Mucosa of stomach (tissue), 1 donor: ENCODE data around the gene LHFPL5.

Source experiments
- H3K27me3 ChIP-seq: one replicate; pipeline ENCODE4 v1.7.0; 2013; ENCODE audit warnings: mild to moderate bottlenecking, low read length; ENCODE audit not compliant: control insufficient read depth, insufficient read depth
- H3K36me3 ChIP-seq: one replicate; pipeline ENCODE4 v1.7.0; 2013; ENCODE audit warnings: low read length; ENCODE audit not compliant: control insufficient read depth, insufficient read depth
- H3K4me1 ChIP-seq: one replicate; pipeline ENCODE4 v1.7.0; 2013; ENCODE audit warnings: mild to moderate bottlenecking, low read length; ENCODE audit not compliant: control insufficient read depth, insufficient read depth
- H3K4me3 ChIP-seq: one replicate; pipeline ENCODE4 v1.7.0; 2013; ENCODE audit warnings: low read length
- H3K9ac ChIP-seq: one replicate; pipeline ENCODE4 v1.7.0; 2013; ENCODE audit warnings: mild to moderate bottlenecking, low read length, moderate library complexity
- H3K9me3 ChIP-seq: one replicate; pipeline ENCODE4 v1.7.0; 2013; ENCODE audit warnings: mild to moderate bottlenecking, low read length, moderate library complexity; ENCODE audit not compliant: control insufficient read depth
- donor health status: Pancreatic carcinoma.

LHFPL5 gene

DNA sequence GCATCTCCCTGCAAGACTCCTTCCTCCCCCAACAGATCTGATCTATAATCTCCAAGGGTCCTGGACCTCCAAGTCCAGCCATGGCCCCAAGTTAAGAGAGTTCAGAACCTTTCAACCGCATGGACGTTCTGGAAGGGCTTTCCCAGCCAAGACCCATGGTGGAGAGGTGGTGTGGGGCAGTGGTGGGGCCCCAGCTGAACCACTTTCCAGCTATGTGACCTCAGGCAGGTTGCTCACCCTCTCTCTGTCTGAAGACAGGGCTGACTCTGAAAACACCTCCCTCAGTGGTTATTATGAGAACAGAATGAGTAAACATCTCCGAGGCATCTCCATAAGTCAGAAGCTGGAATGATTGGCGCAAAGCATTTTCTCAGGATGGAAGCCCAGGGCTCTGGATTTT is 8.9 kb upstream of the LHFPL5 start:
- Histone ChIP-seq H3K4me1 (no peaks in the 10 kb centered on the region), H3K9me3 (no peaks in the 10 kb centered on the region), H3K9ac (no peak overlapping the region), H3K27me3 (no peaks in the 10 kb centered on the region), H3K36me3 (no peaks in the 10 kb centered on the region), H3K4me3 (no peak overlapping the region)

- Histone ChIP-seq H3K9ac (no peak overlapping the region), H3K9me3 (no peaks in the 10 kb centered on the region), H3K36me3 (no peaks in the 10 kb centered on the region), H3K4me3 (no peak overlapping the region), H3K27me3 (no peaks in the 10 kb centered on the region), H3K4me1 (no peaks in the 10 kb centered on the region)
Measured at GRCh38 chr6:35797837-35798526, 7.2 kb upstream of the LHFPL5 start.

DNA sequence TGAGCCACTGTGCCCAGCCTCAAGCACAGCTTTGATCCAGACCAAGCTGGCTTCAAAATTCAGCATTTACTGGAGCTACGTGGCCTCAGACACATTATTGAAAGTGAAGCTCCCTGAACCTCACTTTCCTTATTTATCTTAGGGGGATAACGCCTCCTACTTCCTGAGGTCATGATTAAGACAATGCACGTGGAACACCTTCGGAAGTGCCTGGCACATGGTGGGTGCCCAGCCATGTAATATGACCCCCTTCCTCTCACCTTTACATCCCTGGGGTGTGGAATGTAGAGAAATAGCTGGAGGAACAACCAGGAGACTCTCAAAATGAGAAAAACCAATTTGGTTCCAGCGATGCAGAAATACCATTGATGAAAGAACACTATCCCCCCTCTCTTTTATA is 6.4 kb upstream of the LHFPL5 start:
- H3K4me3 ChIP-seq, result no peak overlapping the region
- H3K36me3 ChIP-seq, result no peaks in the 10 kb centered on the region
- no peaks in the 10 kb centered on the region for H3K27me3 ChIP-seq
- H3K9ac ChIP-seq, result no peak overlapping the region
- H3K9me3 ChIP-seq, result no peaks in the 10 kb centered on the region
- H3K4me1 ChIP-seq, result no peaks in the 10 kb centered on the region

DNA sequence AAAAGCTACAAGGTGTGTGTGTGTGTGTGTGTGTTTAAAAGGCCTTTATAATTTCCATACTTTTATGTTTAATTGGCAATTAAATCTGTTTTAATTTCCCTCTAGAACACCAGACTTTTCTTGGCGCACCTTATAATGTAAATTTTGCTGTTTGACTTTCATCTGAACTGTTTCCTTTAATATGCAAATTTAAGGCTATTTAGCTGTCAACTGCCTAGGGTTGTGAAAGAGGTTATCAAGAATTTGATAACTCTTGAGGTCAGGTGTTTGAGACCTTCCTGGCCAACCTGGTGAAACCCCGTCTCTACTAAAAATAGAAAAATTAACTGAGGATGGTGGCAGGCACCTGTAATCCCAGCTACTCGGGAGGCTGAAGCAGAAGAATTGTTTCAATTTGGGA is 4.0 kb upstream of the LHFPL5 start:
- no peak overlapping the region for H3K4me3 ChIP-seq
- H3K4me1 ChIP-seq, result no peaks in the 10 kb centered on the region
- H3K36me3 ChIP-seq, result no peaks in the 10 kb centered on the region
- no peak overlapping the region for H3K9ac ChIP-seq
- no peaks in the 10 kb centered on the region for H3K9me3 ChIP-seq
- no peaks in the 10 kb centered on the region for H3K27me3 ChIP-seq

DNA sequence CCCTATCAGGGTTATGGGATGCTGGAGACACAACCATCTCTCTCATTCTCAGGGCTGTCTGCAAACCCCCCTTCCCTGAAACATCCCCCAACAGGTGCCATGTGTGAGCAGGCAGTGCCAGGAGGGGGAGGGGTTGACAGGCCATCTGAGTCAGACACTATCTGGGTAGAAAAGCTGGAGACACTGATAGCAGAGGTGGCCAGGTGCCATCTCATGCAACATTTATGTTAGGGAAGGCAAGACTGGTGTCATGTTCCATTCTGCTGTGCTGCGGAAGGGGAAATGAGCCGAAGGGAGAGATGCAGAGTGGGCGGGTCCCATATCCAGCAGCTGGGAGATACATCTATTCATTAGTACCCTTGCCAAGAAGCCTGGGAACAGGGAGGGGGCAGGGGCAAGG is 3.5 kb downstream of the LHFPL5 start:
- no peaks in the 10 kb centered on the region for H3K36me3 ChIP-seq
- H3K4me1 ChIP-seq, result no peaks in the 10 kb centered on the region
- no peaks in the 10 kb centered on the region for H3K27me3 ChIP-seq
- H3K4me3 ChIP-seq, result no peak overlapping the region
- no peaks in the 10 kb centered on the region for H3K9me3 ChIP-seq
- no peak overlapping the region for H3K9ac ChIP-seq

- Histone ChIP-seq H3K27me3 (peaks cover 7% of the 10 kb centered on the region), H3K9ac (no peak overlapping the region), H3K4me1 (no peaks in the 10 kb centered on the region), H3K4me3 (no peak overlapping the region), H3K36me3 (no peaks in the 10 kb centered on the region), H3K9me3 (no peaks in the 10 kb centered on the region)
Measured at GRCh38 chr6:35809809-35810208, 4.7 kb downstream of the LHFPL5 start.

DNA sequence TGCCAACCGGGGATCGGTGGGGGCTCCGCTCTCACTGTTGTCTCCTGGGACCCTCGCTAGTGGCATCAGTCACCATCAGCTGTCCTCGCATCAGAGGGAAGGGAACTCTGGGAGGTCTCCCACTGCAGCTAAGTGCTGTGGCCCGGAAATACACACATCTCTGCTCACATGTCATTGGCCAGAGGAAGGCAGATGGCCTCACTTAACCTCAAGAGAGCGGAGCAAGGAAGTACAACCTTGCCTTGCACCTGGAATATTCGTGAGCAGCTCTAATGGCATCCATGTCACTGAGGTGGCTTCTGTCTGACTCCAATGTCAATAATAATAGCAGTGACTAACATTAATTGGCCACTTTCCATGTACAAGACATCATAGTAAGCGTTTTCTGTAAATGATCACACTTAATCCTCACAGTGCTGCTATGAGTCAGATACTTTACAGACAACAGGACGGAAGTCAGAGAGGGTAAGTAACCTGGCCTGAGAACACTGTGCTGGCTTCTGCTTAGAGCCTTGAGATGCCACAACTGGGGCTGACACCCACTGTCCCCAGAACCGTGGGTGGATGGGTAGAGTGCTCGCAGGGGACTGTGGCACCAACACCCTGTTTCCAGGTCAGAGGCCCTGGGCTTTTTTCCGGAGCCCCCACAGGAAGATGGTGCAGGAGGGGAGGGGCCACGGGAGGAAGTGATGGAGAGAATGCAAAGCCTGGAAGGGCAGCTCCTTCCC is 6.0 kb downstream of the LHFPL5 start:
- H3K27me3 ChIP-seq, result peaks cover 7% of the 10 kb centered on the region
- H3K9ac ChIP-seq, result no peak overlapping the region
- no peaks in the 10 kb centered on the region for H3K4me1 ChIP-seq
- H3K36me3 ChIP-seq, result no peaks in the 10 kb centered on the region
- H3K9me3 ChIP-seq, result no peaks in the 10 kb centered on the region
- H3K4me3 ChIP-seq, result no peak overlapping the region

DNA sequence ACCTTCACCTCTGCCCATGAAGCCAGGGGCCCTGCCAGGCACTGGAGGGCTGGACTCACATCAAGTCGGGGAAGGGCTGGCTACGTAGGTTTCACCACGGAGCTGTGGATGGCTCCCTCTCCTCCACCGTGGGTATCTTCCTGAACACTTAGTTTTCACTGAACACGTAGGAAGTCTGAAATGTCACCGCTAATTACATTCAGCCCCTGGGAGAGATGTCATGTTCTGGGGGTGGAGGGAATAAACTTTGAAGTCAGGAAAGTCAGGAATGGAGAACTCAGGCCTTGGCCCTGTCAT is 6.5 kb downstream of the LHFPL5 start:
- no peak overlapping the region for H3K4me3 ChIP-seq
- peaks cover 7% of the 10 kb centered on the region for H3K27me3 ChIP-seq
- H3K4me1 ChIP-seq, result no peaks in the 10 kb centered on the region
- H3K9me3 ChIP-seq, result no peaks in the 10 kb centered on the region
- no peak overlapping the region for H3K9ac ChIP-seq
- no peaks in the 10 kb centered on the region for H3K36me3 ChIP-seq

GRCh38 chr6:35817515-35817914 is 12.4 kb downstream of the LHFPL5 start:
- no peaks in the 10 kb centered on the region for H3K36me3 ChIP-seq
- H3K27me3 ChIP-seq, result peaks cover 7% of the 10 kb centered on the region
- H3K4me3 ChIP-seq, result no peak overlapping the region
- no peaks in the 10 kb centered on the region for H3K9me3 ChIP-seq
- H3K4me1 ChIP-seq, result no peaks in the 10 kb centered on the region
- H3K9ac ChIP-seq, result no peak overlapping the region

GRCh38 chr6:35823601-35824000 is 18.4 kb downstream of the LHFPL5 start:
- Histone ChIP-seq H3K9me3 (no peaks in the 10 kb centered on the region), H3K9ac (no peak overlapping the region), H3K36me3 (no peaks in the 10 kb centered on the region), H3K27me3 (no peaks in the 10 kb centered on the region), H3K4me3 (no peak overlapping the region), H3K4me1 (no peaks in the 10 kb centered on the region)

GRCh38 chr6:35824552-35825192 is 19.5 kb downstream of the LHFPL5 start:
- no peak overlapping the region for H3K9ac ChIP-seq
- H3K4me3 ChIP-seq, result no peak overlapping the region
- no peaks in the 10 kb centered on the region for H3K4me1 ChIP-seq
- H3K27me3 ChIP-seq, result no peaks in the 10 kb centered on the region
- no peaks in the 10 kb centered on the region for H3K9me3 ChIP-seq
- H3K36me3 ChIP-seq, result no peaks in the 10 kb centered on the region

DNA sequence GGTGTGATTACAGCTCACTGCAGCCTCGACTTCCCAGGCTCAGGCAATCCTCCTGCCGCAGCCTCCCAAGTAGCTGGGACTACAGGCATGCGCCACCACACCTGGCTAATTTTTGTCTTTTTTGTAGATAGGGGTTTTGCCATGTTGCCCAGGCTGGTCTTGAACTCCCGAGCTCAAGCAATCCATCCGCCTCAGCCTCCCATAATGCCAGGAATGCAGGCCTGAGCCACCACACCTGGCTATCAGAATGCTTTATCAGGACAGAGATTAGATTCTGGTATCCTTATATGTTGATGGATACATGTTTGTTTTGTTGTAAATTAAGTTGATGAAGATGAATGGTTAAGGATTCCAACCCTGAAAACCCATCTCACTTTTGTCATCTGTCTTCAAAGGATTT is 24.2 kb downstream of the LHFPL5 start:
- no peaks in the 10 kb centered on the region for H3K27me3 ChIP-seq
- no peaks in the 10 kb centered on the region for H3K9me3 ChIP-seq
- no peak overlapping the region for H3K9ac ChIP-seq
- no peaks in the 10 kb centered on the region for H3K36me3 ChIP-seq
- H3K4me3 ChIP-seq, result no peak overlapping the region
- no peaks in the 10 kb centered on the region for H3K4me1 ChIP-seq
